SK-N-MC (cell line): ENCODE results near the gene LAMC1.

ENCODE experiments used
- EZH2 ChIP-seq: fragments of 200-600 bp; sonication (generic); IDR thresholded peaks from one replicate; pipeline ENCODE4 v1.6.1; 2017; ENCODE audit warnings: antibody characterized with exemption
- FOXP2 ChIP-seq: optimal IDR thresholded peaks from 2 replicates; pipeline ENCODE3; 2011; ENCODE audit warnings: mild to moderate bottlenecking, moderate library complexity; ENCODE audit not compliant: insufficient read depth; ENCODE audit errors: extremely low read length, control extremely low read depth
- POLR2AphosphoS5 ChIP-seq: IDR thresholded peaks from 2 replicates; pipeline ENCODE4 v1.6.1; 2012; ENCODE audit warnings: mild to moderate bottlenecking, low read depth, low read length, borderline replicate concordance

DNA sequence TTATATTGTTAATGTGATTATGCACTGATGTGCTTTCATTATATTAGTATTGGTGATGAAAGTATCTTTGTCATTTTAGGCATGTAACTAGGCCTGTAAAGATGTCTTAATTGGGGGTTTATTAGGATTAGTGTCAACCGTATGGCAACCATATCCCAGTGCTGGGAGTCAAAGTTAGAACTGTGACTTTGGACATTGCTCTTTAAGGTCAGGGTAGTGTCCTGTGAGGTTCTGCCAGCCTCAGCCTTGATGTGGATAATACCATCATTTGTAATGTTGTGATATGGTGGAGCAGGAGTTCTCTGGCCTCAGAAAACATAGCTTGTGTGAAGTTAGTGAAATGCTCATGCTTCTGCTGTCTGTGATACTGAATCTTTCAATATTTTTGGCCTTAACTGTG is 59.4 kb downstream of the LAMC1 start:
- TF ChIP-seq EZH2 (no peak), POLR2AphosphoS5 (no peak), FOXP2 (no peak)
